ENCODE measurements around the gene TBC1D32. TPM values are rescaled to one million over a fixed set of nuclear protein-coding genes. Genes with fewer than 3 reads are reported as not detected.

Gene TBC1D32
- total RNA-seq, 4 donors from 2014 or later: 13.4 to 49.6 (median 22.6) TPM

- H3K27me3 ChIP-seq: no peaks in the 10 kb centered on the region
- no peak overlapping the region for H3K27ac ChIP-seq
- 94 to 100% methylated on average over 2 to 4 of the region's 4 CpGs for WGBS, 2 donors (ENCODE audit: low coverage in 1 of 2)
- DNase-seq: no peak
- TF ChIP-seq EP300 (IDR thresholded peaks at IDR 0.05; ENCODE audit: low read depth) (no peak), POLR2AphosphoS5 (IDR thresholded peaks at IDR 0.05) (no peak), POLR2A (IDR thresholded peaks at IDR 0.05) (no peak), CTCF (IDR thresholded peaks at IDR 0.05) (no peak)
- H3K36me3 ChIP-seq: no peaks in the 10 kb centered on the region
- intact Hi-C loops (cut with DNase I; ENCODE audit: low total_unique reads): no loop called here
- H3K9me3 ChIP-seq: no peaks in the 10 kb centered on the region
- no peak overlapping the region for H3K4me3 ChIP-seq
- in situ Hi-C loops (cut with MboI; ENCODE audit: low pct_ligation_motif_present in 1 of 4, low pct_unique_long_range_greater_than_20kb in 1 of 4, low sequenced_read_pairs in 3 of 4): no loop called here
- H3K4me1 ChIP-seq: peaks cover 0 to 9% (median 1%) of the 10 kb centered on the region in 4 donors
Measured at GRCh38 chr6:121333196-121333595, 1.1 kb downstream of the TBC1D32 start.

DNA sequence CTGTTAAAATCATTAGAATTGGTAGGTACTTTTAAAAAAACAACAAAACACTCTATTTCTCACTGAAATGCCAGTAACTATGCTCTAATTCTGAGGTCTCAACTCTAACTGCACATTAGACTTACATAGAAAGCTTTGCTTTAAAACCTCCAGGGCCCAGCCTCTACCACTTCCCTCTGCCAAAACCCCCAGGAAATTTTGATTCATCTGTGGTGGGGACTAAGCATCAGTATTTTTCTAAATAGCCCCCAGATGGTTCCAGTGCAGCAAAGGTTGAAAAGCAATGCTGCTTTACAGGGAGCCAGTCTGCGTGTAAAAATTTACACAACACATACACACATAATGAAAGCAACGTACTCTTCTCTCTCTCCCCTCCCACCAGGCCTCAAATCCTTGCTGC, 3.8 kb downstream of the TBC1D32 start:
- Histone ChIP-seq H3K27ac (no peak overlapping the region), H3K27me3 (no peaks in the 10 kb centered on the region), H3K4me3 (no peak overlapping the region), H3K9me3 (no peaks in the 10 kb centered on the region), H3K4me1 (peaks cover 0 to 9% (median 1%) of the 10 kb centered on the region in 4 donors), H3K36me3 (no peaks in the 10 kb centered on the region)
- WGBS, 2 donors (ENCODE audit: low coverage in 1 of 2): 70 to 75% methylated on average over 2 of the region's 2 CpGs
- TF ChIP-seq EP300 (IDR thresholded peaks at IDR 0.05; ENCODE audit: low read depth) (no peak), CTCF (IDR thresholded peaks at IDR 0.05) (no peak), POLR2A (IDR thresholded peaks at IDR 0.05) (no peak), POLR2AphosphoS5 (IDR thresholded peaks at IDR 0.05) (no peak)
- in situ Hi-C loops (cut with MboI; ENCODE audit: low pct_ligation_motif_present in 1 of 4, low pct_unique_long_range_greater_than_20kb in 1 of 4, low sequenced_read_pairs in 3 of 4) (no loop called here), intact Hi-C loops (cut with DNase I; ENCODE audit: low total_unique reads) (no loop called here)
- DNase-seq: no peak

DNA sequence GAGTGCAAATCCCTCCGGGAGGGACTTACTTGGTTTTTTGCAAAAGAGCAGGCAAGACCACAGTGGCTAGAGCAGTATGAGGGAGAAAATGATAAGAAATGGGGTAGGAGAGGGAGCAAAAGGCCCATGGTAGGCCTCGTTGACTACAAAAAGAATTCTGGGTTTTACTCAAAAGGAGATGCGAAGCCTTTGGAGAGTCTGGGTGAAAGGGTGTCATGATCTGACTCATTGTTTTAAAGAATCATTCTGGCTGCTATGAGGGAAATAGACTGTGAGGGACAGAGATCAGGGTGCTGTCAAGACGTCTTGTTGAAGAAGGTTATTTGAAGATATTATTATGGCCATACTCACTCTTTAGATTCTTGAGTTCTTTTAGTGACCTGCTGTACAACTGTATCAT, 13.0 kb downstream of the TBC1D32 start:
- in situ Hi-C loops (cut with MboI; ENCODE audit: low pct_ligation_motif_present in 1 of 4, low pct_unique_long_range_greater_than_20kb in 1 of 4, low sequenced_read_pairs in 3 of 4) (no loop called here), intact Hi-C loops (cut with DNase I; ENCODE audit: low total_unique reads) (no loop called here)
- Histone ChIP-seq H3K27ac (no peak overlapping the region), H3K4me1 (peaks cover 0 to 5% (median 0%) of the 10 kb centered on the region in 4 donors), H3K9me3 (no peaks in the 10 kb centered on the region), H3K4me3 (no peak overlapping the region), H3K36me3 (no peaks in the 10 kb centered on the region), H3K27me3 (no peaks in the 10 kb centered on the region)
- DNase-seq: no peak
- TF ChIP-seq POLR2AphosphoS5 (IDR thresholded peaks at IDR 0.05) (no peak), POLR2A (IDR thresholded peaks at IDR 0.05) (no peak), EP300 (IDR thresholded peaks at IDR 0.05; ENCODE audit: low read depth) (no peak), CTCF (IDR thresholded peaks at IDR 0.05) (no peak)
- 74 to 80% methylated on average over 4 of the region's 4 CpGs for WGBS, 2 donors (ENCODE audit: low coverage in 1 of 2)

- Histone ChIP-seq H3K4me3 (no peak overlapping the region), H3K36me3 (no peaks in the 10 kb centered on the region), H3K27ac (no peak overlapping the region), H3K27me3 (no peaks in the 10 kb centered on the region), H3K9me3 (no peaks in the 10 kb centered on the region), H3K4me1 (peaks cover 0 to 12% (median 4%) of the 10 kb centered on the region in 4 donors)
- TF ChIP-seq CTCF (IDR thresholded peaks at IDR 0.05) (no peak), EP300 (IDR thresholded peaks at IDR 0.05; ENCODE audit: low read depth) (no peak), POLR2AphosphoS5 (IDR thresholded peaks at IDR 0.05) (no peak), POLR2A (IDR thresholded peaks at IDR 0.05) (no peak)
- intact Hi-C loops (cut with DNase I; ENCODE audit: low total_unique reads) (no loop called here), in situ Hi-C loops (cut with MboI; ENCODE audit: low pct_ligation_motif_present in 1 of 4, low pct_unique_long_range_greater_than_20kb in 1 of 4, low sequenced_read_pairs in 3 of 4) (no loop called here)
- WGBS, 2 donors (ENCODE audit: low coverage in 1 of 2): 86 to 89% methylated on average over 2 of the region's 2 CpGs
- DNase-seq: no peak
Measured at GRCh38 chr6:121319603-121320002, 14.7 kb downstream of the TBC1D32 start.
